Measurements from ENCODE around the gene CAMSAP1.

CAMSAP1 gene

GRCh38 chr9:135805422-135806022 is 101.8 kb downstream of the CAMSAP1 start:
- no peak for DNase-seq

- no peak for DNase-seq
Observed at GRCh38 chr9:135804581-135805421, 102.5 kb downstream of the CAMSAP1 start.

DNA sequence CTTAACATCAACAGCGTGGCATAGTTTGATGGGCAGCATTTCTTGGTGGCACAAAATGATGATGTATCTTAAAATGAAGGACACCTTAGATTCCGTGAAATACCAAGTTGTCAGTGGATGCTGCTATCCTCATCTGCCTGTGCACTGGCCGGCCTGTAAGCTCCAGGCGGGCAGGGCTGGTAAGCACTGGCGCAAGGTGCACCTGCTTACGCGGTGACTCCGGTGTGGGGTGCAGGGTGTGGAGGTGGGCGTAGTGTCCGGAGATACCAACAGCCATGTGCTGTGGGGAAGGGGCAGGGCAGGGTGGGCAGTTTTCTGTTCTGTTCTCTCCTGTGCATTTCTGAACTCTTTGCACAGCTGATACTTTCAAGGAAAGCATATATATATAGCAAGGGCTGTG is 103.9 kb downstream of the CAMSAP1 start:
- DNase-seq, result no peak

DNA sequence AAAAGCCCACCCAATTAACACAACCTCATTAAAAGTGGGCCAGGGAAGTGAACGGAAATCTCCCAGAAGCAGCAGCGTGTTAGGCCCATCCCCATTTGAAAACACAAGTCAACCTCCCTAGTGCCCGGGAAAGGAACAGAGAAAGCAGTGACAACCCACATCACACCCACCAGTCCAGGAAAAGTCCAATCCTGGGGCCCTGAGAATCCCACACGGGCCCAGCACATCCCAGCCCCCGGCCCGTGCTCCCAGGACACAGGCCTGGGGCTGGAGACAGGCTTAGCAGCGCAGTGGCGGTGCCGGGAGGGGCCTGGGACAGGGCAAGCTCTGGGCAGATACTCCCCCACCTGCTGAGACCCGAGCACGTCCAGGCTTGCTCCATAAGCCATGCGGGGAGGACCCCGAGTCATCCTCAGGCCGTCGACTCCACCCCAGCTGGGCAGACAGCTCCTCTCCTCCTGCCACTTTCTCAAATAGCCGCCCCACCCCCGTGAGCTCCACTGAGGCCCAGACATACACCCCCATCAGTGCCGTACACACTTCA is 104.4 kb downstream of the CAMSAP1 start:
- DNase-seq, result no peak

- no peak for DNase-seq
Observed at GRCh38 chr9:135801070-135801469, 106.3 kb downstream of the CAMSAP1 start.

DNA sequence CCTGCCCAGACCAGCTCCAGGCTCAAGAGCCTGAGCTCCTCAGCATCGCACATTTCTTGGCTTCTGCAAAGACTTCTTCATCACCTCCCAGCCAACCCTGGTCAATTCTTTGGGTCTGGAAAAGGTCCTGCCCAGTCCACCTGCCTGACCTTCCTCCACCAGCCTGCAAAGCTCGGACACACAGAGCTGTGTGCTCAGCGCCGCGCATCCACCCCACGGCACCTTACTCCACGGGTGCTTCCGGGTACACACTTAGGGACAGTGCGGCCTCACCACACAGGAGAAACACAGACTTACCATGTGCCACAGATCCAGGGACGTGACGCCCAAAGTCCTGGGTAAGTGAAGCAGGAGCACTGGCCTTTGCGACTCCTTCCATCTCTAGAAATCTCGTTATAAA is 108.1 kb downstream of the CAMSAP1 start:
- DNase-seq, result no peak

GRCh38 chr9:135798263-135798585 is 109.1 kb downstream of the CAMSAP1 start:
- DNase-seq, result no peak

DNA sequence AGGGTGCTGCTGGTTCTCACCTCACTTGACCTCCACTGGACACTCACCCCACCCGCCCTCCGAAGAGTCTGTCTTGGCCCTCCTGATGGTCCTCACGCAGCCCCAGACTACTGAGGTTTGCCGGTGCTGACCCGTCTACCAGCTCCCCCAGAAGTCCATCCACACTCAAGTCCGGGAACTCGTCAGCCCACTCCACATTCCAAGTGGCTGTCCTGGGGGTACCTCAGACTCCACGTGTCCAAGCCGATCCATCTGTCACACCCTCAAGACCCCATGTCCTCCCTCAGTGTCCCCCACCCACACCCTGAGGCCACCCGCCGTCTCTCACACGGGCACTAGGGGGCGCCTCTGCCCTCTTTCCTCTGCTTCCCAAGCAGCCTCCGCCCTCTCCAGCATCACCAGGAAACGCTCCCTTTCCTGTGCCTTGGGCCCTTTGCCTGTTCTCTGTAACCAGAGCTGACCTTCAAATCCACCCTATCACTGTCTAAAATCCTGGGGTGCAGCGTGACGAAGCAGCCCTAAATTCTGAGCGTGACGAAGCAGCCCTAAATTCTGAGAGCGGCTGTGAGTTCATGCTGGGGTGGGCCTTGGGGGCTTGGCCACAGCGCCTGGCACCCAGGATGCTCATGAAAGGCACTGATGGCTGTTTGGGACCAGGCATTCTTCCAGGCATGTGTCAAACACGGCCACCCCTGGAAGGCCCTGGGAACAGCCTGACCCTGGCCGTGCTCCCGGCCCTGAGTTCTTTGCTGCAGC is 109.7 kb downstream of the CAMSAP1 start:
- DNase-seq, result no peak

GRCh38 chr9:135796784-135797485 is 110.4 kb downstream of the CAMSAP1 start:
- no peak for DNase-seq

DNA sequence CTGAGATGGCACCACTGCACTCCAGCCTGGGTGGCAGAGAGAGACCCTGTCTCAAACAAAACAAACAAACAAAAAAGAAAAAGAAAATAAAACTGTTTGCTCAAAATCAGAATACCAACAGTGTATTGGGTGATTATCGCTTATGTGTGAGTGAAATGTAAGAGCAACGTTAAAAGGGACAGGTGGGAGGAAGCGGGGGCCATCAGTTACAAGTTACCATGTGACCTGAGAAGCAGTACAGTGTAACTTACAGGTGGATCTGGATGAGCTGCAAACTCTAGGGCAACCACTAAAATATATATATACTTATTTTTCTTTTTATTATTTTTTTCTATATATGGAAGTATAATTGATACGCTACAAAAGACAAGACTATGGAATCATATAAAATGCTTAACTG is 112.0 kb downstream of the CAMSAP1 start:
- DNase-seq, result no peak

DNA sequence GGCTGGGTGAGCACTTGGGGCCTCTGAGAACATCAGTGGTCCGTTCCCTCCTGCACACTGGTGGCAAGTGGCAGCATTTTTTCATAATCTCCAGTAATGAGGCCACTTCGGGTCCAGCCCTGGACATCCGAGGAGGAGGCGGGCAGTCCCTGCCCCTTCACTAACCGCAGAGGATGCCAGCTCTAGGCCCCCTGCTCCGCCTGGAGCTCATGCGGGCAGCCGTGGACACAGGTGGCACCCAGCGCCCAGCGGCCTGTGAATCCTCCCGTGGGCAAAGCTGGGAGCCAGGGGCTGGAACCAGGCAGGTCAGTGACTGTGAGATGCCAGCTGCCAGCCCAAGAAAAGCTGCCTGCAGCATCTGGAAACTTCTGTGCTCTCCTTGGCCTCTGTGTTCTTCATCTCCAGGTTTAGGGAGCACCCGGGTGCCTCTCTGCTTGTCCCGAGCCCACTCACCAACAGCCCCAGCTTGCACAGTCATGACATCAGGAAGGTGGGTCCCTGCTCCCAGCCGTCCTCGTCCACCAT is 112.9 kb downstream of the CAMSAP1 start:
- DNase-seq, result no peak

DNA sequence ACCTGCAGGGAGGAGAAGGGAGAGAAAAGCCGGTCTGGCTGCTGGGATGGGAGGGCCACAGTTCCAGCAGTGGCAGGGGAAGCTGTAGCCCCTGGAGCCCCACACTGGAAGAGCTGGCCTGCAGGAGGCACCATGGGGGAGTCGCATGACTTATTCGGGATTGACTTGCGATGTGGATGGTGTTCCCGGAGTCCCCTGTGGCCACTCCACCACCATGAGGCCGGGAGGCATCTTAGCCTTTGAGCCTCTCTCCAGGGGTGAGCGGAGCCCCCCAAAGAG is 113.3 kb downstream of the CAMSAP1 start:
- DNase-seq, result no peak

DNA sequence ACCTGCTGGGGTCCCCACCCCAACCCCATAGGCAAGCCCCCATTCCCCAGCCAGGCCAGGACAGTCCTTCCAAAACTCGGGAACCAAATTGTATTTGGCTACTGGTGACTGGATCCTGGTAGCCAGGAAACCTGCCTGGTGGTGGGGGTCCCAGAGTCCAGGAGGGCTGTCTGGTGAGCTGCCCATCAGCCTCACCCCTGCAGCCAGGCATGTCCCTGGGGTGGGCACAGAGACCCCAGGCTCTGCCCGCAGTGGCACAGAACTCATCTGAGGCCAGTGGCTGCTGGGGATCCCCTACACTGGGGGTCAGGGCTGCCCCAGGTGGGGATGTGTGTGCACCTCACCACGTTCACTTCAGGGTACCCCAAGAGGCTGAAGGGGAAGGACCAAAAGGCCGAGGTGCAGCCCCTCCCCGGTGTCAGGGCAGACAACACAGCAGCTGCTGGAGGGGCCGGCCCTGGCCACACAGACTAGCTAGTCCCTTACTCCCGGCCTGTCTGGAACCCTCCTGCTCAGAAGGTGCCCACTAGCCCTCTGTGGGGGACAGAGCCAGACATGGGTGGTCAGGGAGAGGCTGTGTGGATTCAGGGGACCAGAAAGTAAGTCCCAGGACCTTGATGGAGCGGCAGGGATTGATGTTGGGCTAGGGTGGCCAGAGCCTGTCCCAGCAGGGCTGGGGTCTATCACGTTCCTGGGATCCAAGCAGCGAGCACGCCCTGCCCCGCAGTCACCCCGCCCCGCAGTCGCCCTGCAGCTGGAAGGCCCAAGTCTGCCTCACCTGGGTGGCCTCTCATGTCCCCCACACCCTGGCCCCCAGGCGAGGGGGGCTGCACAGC is 113.9 kb downstream of the CAMSAP1 start:
- no peak for DNase-seq

- DNase-seq, result no peak
Observed at GRCh38 chr9:135792268-135793128, 114.8 kb downstream of the CAMSAP1 start.

DNA sequence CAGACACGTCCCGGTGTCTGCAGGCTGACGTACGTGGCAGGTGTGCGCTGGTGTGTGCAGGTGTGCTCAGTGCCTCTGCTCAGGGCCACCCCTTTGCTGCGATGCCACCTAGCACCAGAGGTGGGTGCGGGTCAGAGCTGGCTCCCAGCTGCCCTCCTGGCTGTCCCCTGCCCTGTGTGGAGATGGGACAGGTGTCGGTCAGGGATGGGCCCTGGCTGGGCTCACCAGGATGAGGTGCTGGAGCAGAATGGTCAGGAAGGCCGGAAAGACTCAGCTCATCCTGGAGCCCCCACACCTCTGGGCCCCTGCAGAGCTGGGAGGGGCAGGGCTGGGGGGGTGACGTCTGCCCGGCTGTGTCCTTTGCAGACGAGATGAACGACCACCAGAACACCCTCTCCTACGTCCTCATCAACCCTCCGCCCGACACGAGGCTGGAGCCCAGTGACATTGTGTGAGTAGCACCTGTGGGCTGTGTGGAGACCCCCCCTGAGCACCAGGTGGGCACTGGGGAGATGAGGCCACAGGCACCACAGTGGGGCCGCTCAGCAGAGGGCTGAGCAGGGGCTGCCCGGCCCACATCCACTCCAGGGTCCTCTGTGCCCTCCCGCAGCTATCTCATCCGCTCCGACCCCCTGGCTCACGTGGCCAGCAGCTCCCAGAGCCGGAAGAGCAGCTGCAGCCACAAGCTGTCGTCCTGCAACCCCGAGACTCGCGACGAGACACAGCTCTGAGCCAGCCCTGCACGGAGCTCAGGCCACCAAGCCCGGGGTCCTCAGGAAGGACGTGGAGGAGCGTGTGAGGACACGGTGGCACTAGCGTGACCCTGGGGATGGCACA is 115.7 kb downstream of the CAMSAP1 start:
- DNase-seq, result no peak

DNA sequence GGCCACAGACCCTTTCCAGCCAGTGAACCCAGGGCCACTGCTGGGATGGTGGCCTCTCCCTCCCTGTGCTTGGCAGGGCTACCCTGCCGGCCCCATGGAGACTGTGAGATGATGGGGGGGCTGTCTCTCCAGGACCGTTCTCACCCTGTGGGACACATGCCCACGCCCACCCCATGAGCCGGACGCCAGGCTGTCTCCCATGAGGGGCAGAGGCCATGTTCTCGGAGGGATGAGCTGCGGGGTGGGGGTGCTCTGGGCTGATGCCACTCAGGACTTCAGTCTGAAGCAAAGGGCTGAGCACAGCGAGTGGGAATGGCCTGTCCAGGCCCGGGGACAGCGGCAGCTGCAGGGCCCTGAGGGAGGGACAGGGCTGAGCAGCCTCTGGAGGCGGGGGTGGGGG is 116.5 kb downstream of the CAMSAP1 start:
- no peak for DNase-seq

DNA sequence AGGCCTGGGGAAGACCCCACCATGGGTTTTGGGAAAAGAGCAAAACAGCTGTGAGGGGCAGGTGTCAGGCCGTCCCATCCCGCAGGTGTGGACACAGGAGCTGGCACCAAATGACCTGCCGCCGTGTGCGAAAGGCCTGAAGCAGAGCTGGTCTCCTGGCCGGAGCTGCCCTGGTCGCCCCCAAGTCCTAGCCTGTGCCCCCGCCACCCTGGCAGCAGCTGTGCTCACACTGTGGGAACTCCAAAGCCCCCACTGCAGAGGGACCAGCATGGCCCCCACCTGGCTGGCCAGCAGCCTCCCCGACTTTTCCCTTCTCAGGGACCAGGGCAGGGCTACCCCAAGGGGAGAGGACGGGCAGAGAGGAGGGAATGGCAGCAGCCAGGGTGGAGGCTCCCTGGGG is 117.0 kb downstream of the CAMSAP1 start:
- no peak for DNase-seq

- DNase-seq, result no peak
Observed at GRCh38 chr9:135789838-135790291, 117.5 kb downstream of the CAMSAP1 start.

GRCh38 chr9:135788576-135789300 is 118.6 kb downstream of the CAMSAP1 start:
- no peak for DNase-seq

Measured in GOT3 (cell line).